PC-3 (cell line): ENCODE measurements around the gene KRTAP4-5. TPM values are rescaled to one million over a fixed set of nuclear protein-coding genes. Genes with fewer than 3 reads are reported as not detected.

ENCODE experiments used
- ATAC-seq: fragments of 200-7000 bp; cut with Tn5 transposase; 2 replicates; pipeline ENCODE4 v1.9.1; 2020; ENCODE audit warnings: mild to moderate bottlenecking, moderate library complexity
- BruUV-seq: library from RNA; stranded (reverse); fragments of 400-500 nt; replicated peaks from 2 replicates; lab custom pipeline; 2021; lab: Mats Ljungman, UMichigan
- CTCF ChIA-PET: fragments of 300-600 bp; sonication (Branson Sonifier 250); formaldehyde crosslinking; loops from one replicate; lab custom pipeline; 2022; ENCODE audit warnings: antibody characterized with exemption; lab: Charles Lee
- POLR2A ChIA-PET: fragments of 300-600 bp; sonication (Branson Sonifier 250); formaldehyde crosslinking; loops from one replicate; lab custom pipeline; 2022; ENCODE audit warnings: antibody characterized with exemption; ENCODE audit not compliant: unreplicated experiment; lab: Charles Lee
- DNase-seq: peaks from one replicate; pipeline ENCODE4 v3.0.0-alpha.2; 2015
- H2AFZ ChIP-seq: fragments of 300-600 bp; sonication (generic); 2 replicates; pipeline ENCODE4 v1.6.0; 2016; ENCODE audit warnings: antibody characterized with exemption, low read length
- H3F3A ChIP-seq: fragments of 300-600 bp; sonication (generic); one replicate; pipeline ENCODE4 v1.6.0; 2017; ENCODE audit warnings: antibody characterized with exemption, low read length, control low read depth, mild to moderate bottlenecking; ENCODE audit not compliant: unreplicated experiment
- H3K27ac ChIP-seq: fragments of 300-600 bp; sonication (generic); 2 replicates; pipeline ENCODE4 v1.5.1; 2016; ENCODE audit warnings: mild to moderate bottlenecking, low read length
- H3K27me3 ChIP-seq: fragments of 300-600 bp; sonication (generic); 2 replicates; pipeline ENCODE4 v1.6.1; 2016; ENCODE audit warnings: low read length, mixed read lengths
- H3K36me3 ChIP-seq: fragments of 300-600 bp; sonication (generic); 2 replicates; pipeline ENCODE4 v1.6.1; 2016; ENCODE audit warnings: low read depth, mixed run types, low read length, mixed read lengths
- H3K4me1 ChIP-seq: fragments of 300-600 bp; sonication (generic); 2 replicates; pipeline ENCODE4 v1.5.1; 2016; ENCODE audit warnings: low read length; ENCODE audit not compliant: insufficient read depth
- H3K4me2 ChIP-seq: fragments of 300-600 bp; sonication (generic); 2 replicates; pipeline ENCODE4 v1.6.0; 2016; ENCODE audit warnings: low read length
- H3K4me3 ChIP-seq: fragments of 300-600 bp; sonication (generic); 2 replicates; pipeline ENCODE4 v1.5.1; 2016; ENCODE audit warnings: mild to moderate bottlenecking, low read length, mixed read lengths
- H3K79me2 ChIP-seq: fragments of 300-600 bp; sonication (generic); 2 replicates; pipeline ENCODE4 v1.6.1; 2017; ENCODE audit warnings: low read length, mixed read lengths
- H3K9ac ChIP-seq: fragments of 300-600 bp; sonication (generic); 2 replicates; pipeline ENCODE4 v1.6.0; 2016; ENCODE audit warnings: mild to moderate bottlenecking, low read length
- H3K9me2 ChIP-seq: fragments of 300-600 bp; sonication (generic); replicated peaks from 2 replicates; pipeline ENCODE4 v1.6.1; 2016; ENCODE audit warnings: mixed run types, low read length, mixed read lengths
- H3K9me3 ChIP-seq: fragments of 300-600 bp; sonication (generic); 2 replicates; pipeline ENCODE4 v1.6.1; 2016; ENCODE audit warnings: low read length, mixed read lengths
- H4K20me1 ChIP-seq: fragments of 300-600 bp; sonication (generic); 2 replicates; pipeline ENCODE4 v1.6.1; 2016; ENCODE audit warnings: low read length, mixed read lengths
- CTCF ChIP-seq: fragments of 300-600 bp; sonication (generic); conservative IDR thresholded peaks from 2 replicates; pipeline ENCODE4 v1.5.1; 2017; ENCODE audit warnings: antibody characterized with exemption, low read depth, mild to moderate bottlenecking, low read length
- EZH2 ChIP-seq: fragments of 300-600 bp; sonication (generic); IDR thresholded peaks from one replicate; pipeline ENCODE4 v1.6.1; 2017; ENCODE audit warnings: antibody characterized with exemption, mild to moderate bottlenecking, low read length; ENCODE audit not compliant: unreplicated experiment
- EZH2phosphoT487 ChIP-seq: fragments of 300-600 bp; sonication (generic); IDR thresholded peaks from 2 replicates; pipeline ENCODE4 v1.6.1; 2018; ENCODE audit warnings: mild to moderate bottlenecking, antibody characterized with exemption, low read length, borderline replicate concordance
- intact Hi-C: fragments of 100-400 bp; cut with micrococcal nuclease; formaldehyde crosslinking; loops from 2 replicates; pipeline ENCODE4 v1.9.0; 2023
- total RNA-seq: library from RNA; depleted of rRNA; stranded (reverse); fragments of >200 nt; gene quantifications from 2 replicates; pipeline ENCODE4 v1.2.3, GENCODE V29; 2014

KRTAP4-5 gene
- total RNA-seq, 1 experiment from 2014 or later: not detected

GRCh38 chr17:41186872-41187271 lies 37.2 kb upstream of the KRTAP4-5 start:
- ChIA-PET CTCF (no interaction called here), POLR2A (no interaction called here)
- Histone ChIP-seq H3K4me2 (no peak overlapping the region), H3K9ac (no peak overlapping the region), H3K27ac (no peak overlapping the region), H2AFZ (no peak overlapping the region), H3K79me2 (no peaks in the 10 kb centered on the region), H3F3A (no peaks in the 10 kb centered on the region), H3K36me3 (no peaks in the 10 kb centered on the region), H3K9me3 (no peaks in the 10 kb centered on the region), H3K4me1 (no peaks in the 10 kb centered on the region), H4K20me1 (no peaks in the 10 kb centered on the region), H3K9me2 (no peaks in the 10 kb centered on the region), H3K27me3 (no peaks in the 10 kb centered on the region), H3K4me3 (no peak overlapping the region)
- ATAC-seq (no peak), DNase-seq (no peak)
- intact Hi-C loops: no loop called here
- TF ChIP-seq EZH2 (no peak), CTCF (no peak), EZH2phosphoT487 (no peak)
- no TSS peak for BruUV-seq

GRCh38 chr17:41185001-41185400 lies 35.4 kb upstream of the KRTAP4-5 start:
- no TSS peak for BruUV-seq
- H3K4me1 ChIP-seq: no peaks in the 10 kb centered on the region
- no peak overlapping the region for H3K27ac ChIP-seq
- intact Hi-C loops: no loop called here
- no peaks in the 10 kb centered on the region for H3K79me2 ChIP-seq
- no peak for ATAC-seq
- no peak for DNase-seq
- no peak overlapping the region for H3K4me2 ChIP-seq
- TF ChIP-seq EZH2 (no peak), CTCF (no peak), EZH2phosphoT487 (no peak)
- H3F3A ChIP-seq: no peaks in the 10 kb centered on the region
- H3K36me3 ChIP-seq: no peaks in the 10 kb centered on the region
- no peak overlapping the region for H3K9ac ChIP-seq
- H3K9me3 ChIP-seq: no peaks in the 10 kb centered on the region
- no peak overlapping the region for H3K4me3 ChIP-seq
- ChIA-PET CTCF (no interaction called here), POLR2A (no interaction called here)
- no peaks in the 10 kb centered on the region for H4K20me1 ChIP-seq
- no peaks in the 10 kb centered on the region for H3K27me3 ChIP-seq
- H3K9me2 ChIP-seq: no peaks in the 10 kb centered on the region
- no peak overlapping the region for H2AFZ ChIP-seq

GRCh38 chr17:41184480-41184961 lies 34.9 kb upstream of the KRTAP4-5 start, which contains the start of gene KRTAP4-1:
TSS of gene KRTAP4-1 (minus strand) at chr17:41184911. CDS start at chr17:41184854, 57 bp downstream.
- ChIA-PET CTCF (no interaction called here), POLR2A (no interaction called here)
- H3K36me3 ChIP-seq: no peaks in the 10 kb centered on the region
- ATAC-seq (no peak), DNase-seq (no peak)
- TF ChIP-seq CTCF: no peak
- TF ChIP-seq EZH2phosphoT487: no peak
- no peak for TF ChIP-seq EZH2
- H3K4me2 ChIP-seq: no peak within 1 kb of the TSS
- H3K9me2 ChIP-seq: no peaks in the 10 kb centered on the region
- intact Hi-C loops: no loop called here
- no TSS peak for BruUV-seq
- H3K27me3 ChIP-seq: no peaks in the 10 kb centered on the region
- H3K27ac ChIP-seq: no peak within 1 kb of the TSS
- no peaks in the 10 kb centered on the region for H3F3A ChIP-seq
- H3K9ac ChIP-seq: no peak within 1 kb of the TSS
- H3K4me1 ChIP-seq: no peaks in the 10 kb centered on the region
- no peaks in the 10 kb centered on the region for H3K9me3 ChIP-seq
- no peaks in the 10 kb centered on the region for H3K79me2 ChIP-seq
- no peak within 1 kb of the TSS for H2AFZ ChIP-seq
- no peaks in the 10 kb centered on the region for H4K20me1 ChIP-seq
- no peak within 1 kb of the TSS for H3K4me3 ChIP-seq
